KMS-11 (cell line): ENCODE measurements around the gene SHPK.

Experiments
- H2AFZ ChIP-seq: fragments of 200-600 bp; sonication (generic); 2 replicates; pipeline ENCODE4 v1.6.1; 2016; ENCODE audit warnings: antibody characterized with exemption, mixed run types, low read depth
- H3K27ac ChIP-seq: fragments of 200-600 bp; sonication (generic); 2 replicates; pipeline ENCODE4 v1.6.1; 2016; ENCODE audit warnings: mild to moderate bottlenecking, mixed run types
- H3K27me3 ChIP-seq: fragments of 200-600 bp; sonication (generic); 2 replicates; pipeline ENCODE4 v1.6.1; 2017; ENCODE audit warnings: mild to moderate bottlenecking, low read depth, mixed run types, moderate library complexity; ENCODE audit not compliant: insufficient read depth
- H3K36me3 ChIP-seq: fragments of 200-600 bp; sonication (generic); 2 replicates; pipeline ENCODE4 v1.6.1; 2017; ENCODE audit warnings: mild to moderate bottlenecking, mixed run types; ENCODE audit not compliant: insufficient read depth
- H3K4me1 ChIP-seq: fragments of 200-600 bp; sonication (generic); 2 replicates; pipeline ENCODE4 v1.6.1; 2016; ENCODE audit warnings: mild to moderate bottlenecking, low read depth, mixed run types; ENCODE audit not compliant: poor library complexity, severe bottlenecking
- H3K4me2 ChIP-seq: fragments of 200-600 bp; sonication (generic); 2 replicates; pipeline ENCODE4 v1.7.0; 2016; ENCODE audit warnings: mild to moderate bottlenecking, mixed run types
- H3K4me3 ChIP-seq: fragments of 200-600 bp; sonication (generic); IDR thresholded peaks from 2 replicates; pipeline ENCODE4 v1.6.1; 2017; ENCODE audit warnings: low read depth, low read length, mixed read lengths; ENCODE audit not compliant: insufficient read depth
- H3K79me2 ChIP-seq: fragments of 200-600 bp; sonication (generic); 2 replicates; pipeline ENCODE4 v1.6.1; 2016; ENCODE audit warnings: low read depth, mixed run types; ENCODE audit not compliant: insufficient read depth
- H3K9ac ChIP-seq: fragments of 200-600 bp; sonication (generic); 2 replicates; pipeline ENCODE4 v1.6.1; 2016; ENCODE audit warnings: mild to moderate bottlenecking, mixed run types
- H4K20me1 ChIP-seq: fragments of 200-600 bp; sonication (generic); 2 replicates; pipeline ENCODE4 v1.6.1; 2016; ENCODE audit warnings: mild to moderate bottlenecking, mixed run types; ENCODE audit not compliant: insufficient read depth
- CTCF ChIP-seq: fragments of 200-600 bp; sonication (generic); conservative IDR thresholded peaks from 2 replicates; pipeline ENCODE4 v1.6.1; 2017; ENCODE audit warnings: low read depth, mild to moderate bottlenecking, antibody characterized with exemption, low read length, moderate library complexity, mixed read lengths

SHPK gene

GRCh38 chr17:3665834-3666233 is 29.8 kb upstream of the SHPK start:
- H4K20me1 ChIP-seq = no peaks in the 10 kb centered on the region
- H3K79me2 ChIP-seq = peaks cover 19% of the 10 kb centered on the region
- no peak overlapping the region for H2AFZ ChIP-seq
- H3K36me3 ChIP-seq = no peaks in the 10 kb centered on the region
- no peak overlapping the region for H3K27ac ChIP-seq
- H3K4me1 ChIP-seq = peaks cover 11% of the 10 kb centered on the region
- no peaks in the 10 kb centered on the region for H3K27me3 ChIP-seq
- H3K4me2 ChIP-seq = no peak overlapping the region
- no peak for TF ChIP-seq CTCF
- H3K4me3 ChIP-seq = no peak overlapping the region
- no peak overlapping the region for H3K9ac ChIP-seq

GRCh38 chr17:3663102-3664011 is 27.3 kb upstream of the SHPK start:
- H3K9ac ChIP-seq = no peak overlapping the region
- H4K20me1 ChIP-seq = no peaks in the 10 kb centered on the region

GRCh38 chr17:3660311-3660891 is 24.4 kb upstream of the SHPK start:
- no peak overlapping the region for H3K9ac ChIP-seq
- H4K20me1 ChIP-seq = no peaks in the 10 kb centered on the region
- H3K36me3 ChIP-seq = no peaks in the 10 kb centered on the region

More at GRCh38 chr17:3663102-3664011, 27.3 kb upstream of the SHPK start:
- peaks cover 5% of the 10 kb centered on the region for H3K4me1 ChIP-seq
- TF ChIP-seq CTCF = no peak
- no peaks in the 10 kb centered on the region for H3K79me2 ChIP-seq
- no peak overlapping the region for H3K4me3 ChIP-seq
- H3K36me3 ChIP-seq = no peaks in the 10 kb centered on the region
- no peak overlapping the region for H2AFZ ChIP-seq
- no peak overlapping the region for H3K27ac ChIP-seq
- no peaks in the 10 kb centered on the region for H3K27me3 ChIP-seq
- H3K4me2 ChIP-seq = no peak overlapping the region

GRCh38 chr17:3659541-3660111 is 23.6 kb upstream of the SHPK start:
- Histone ChIP-seq H3K4me1 (no peaks in the 10 kb centered on the region), H3K4me2 (no peak overlapping the region), H2AFZ (no peak overlapping the region), H3K27me3 (no peaks in the 10 kb centered on the region), H3K4me3 (no peak overlapping the region), H4K20me1 (no peaks in the 10 kb centered on the region), H3K36me3 (no peaks in the 10 kb centered on the region), H3K27ac (no peak overlapping the region), H3K9ac (no peak overlapping the region), H3K79me2 (no peaks in the 10 kb centered on the region)
- no peak for TF ChIP-seq CTCF

More at GRCh38 chr17:3660311-3660891, 24.4 kb upstream of the SHPK start:
- H3K27me3 ChIP-seq = no peaks in the 10 kb centered on the region
- H3K4me3 ChIP-seq = no peak overlapping the region
- no peaks in the 10 kb centered on the region for H3K4me1 ChIP-seq
- H3K27ac ChIP-seq = no peak overlapping the region
- H3K4me2 ChIP-seq = no peak overlapping the region
- no peak for TF ChIP-seq CTCF
- no peaks in the 10 kb centered on the region for H3K79me2 ChIP-seq
- no peak overlapping the region for H2AFZ ChIP-seq
